IPS-20b (cell line): ENCODE data around the gene TAS2R20.
"Not testable (repeated sequence)": the region's sequence is repeated elsewhere in the genome, so short reads cannot be mapped to it uniquely, and the experiment has no call there.

ENCODE experiments used
- H3K27ac ChIP-seq: one replicate; pipeline ENCODE4 v1.5.1; 2013; ENCODE audit warnings: low read length
- H3K27me3 ChIP-seq: 2 replicates; pipeline ENCODE4 v1.6.1; 2013; ENCODE audit warnings: mild to moderate bottlenecking, low read length, inconsistent platforms; ENCODE audit not compliant: insufficient read depth
- H3K36me3 ChIP-seq: 2 replicates; pipeline ENCODE4 v1.6.1; 2013; ENCODE audit warnings: low read depth, mild to moderate bottlenecking, inconsistent platforms, low read length, moderate library complexity; ENCODE audit not compliant: insufficient read depth
- H3K4me1 ChIP-seq: 2 replicates; pipeline ENCODE4 v1.6.1; 2013; ENCODE audit warnings: mild to moderate bottlenecking, control low read depth, inconsistent platforms, low read length, moderate library complexity; ENCODE audit not compliant: insufficient read depth
- H3K4me3 ChIP-seq: 2 replicates; pipeline ENCODE4 v1.5.1; 2013; ENCODE audit warnings: mild to moderate bottlenecking, low read length, inconsistent platforms
- H3K9ac ChIP-seq: 2 replicates; pipeline ENCODE4 v1.6.1; 2013; ENCODE audit warnings: low read depth, mild to moderate bottlenecking, inconsistent platforms, low read length, moderate library complexity
- H3K9me3 ChIP-seq: 2 replicates; pipeline ENCODE4 v1.6.1; 2013; ENCODE audit warnings: mild to moderate bottlenecking, low read depth, low read length, inconsistent platforms; ENCODE audit not compliant: insufficient read depth

The TAS2R20 gene, protein sequence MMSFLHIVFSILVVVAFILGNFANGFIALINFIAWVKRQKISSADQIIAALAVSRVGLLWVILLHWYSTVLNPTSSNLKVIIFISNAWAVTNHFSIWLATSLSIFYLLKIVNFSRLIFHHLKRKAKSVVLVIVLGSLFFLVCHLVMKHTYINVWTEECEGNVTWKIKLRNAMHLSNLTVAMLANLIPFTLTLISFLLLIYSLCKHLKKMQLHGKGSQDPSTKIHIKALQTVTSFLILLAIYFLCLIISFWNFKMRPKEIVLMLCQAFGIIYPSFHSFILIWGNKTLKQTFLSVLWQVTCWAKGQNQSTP

DNA sequence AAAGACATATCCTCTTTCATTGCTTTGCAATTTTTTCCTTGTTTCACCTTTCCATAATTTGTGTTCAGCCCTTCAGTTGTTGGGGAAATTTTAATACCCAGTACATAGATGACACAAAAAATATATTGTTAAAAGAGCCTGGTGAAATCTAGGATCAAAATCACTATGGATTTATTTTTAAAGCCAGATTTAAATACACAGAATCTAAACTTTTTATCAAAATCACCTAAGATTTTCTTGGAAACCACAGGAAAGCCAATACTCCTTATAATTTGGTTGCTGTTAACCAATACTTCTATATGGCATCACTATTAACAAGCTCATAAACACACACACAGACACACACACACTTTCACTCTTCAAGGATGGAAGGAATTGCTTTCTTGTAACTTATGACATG lies at the start of gene TAS2R20:
Gene TAS2R20, minus strand, starts transcription at position 101 of the 400 bp plus-strand sequence. CDS start 429 bp downstream, outside the sequence.
- Histone ChIP-seq H3K27me3 (no peaks in the 10 kb centered on the region), H3K27ac (no peak within 1 kb of the TSS), H3K9me3 (no peaks in the 10 kb centered on the region; the same call in 1 of the 2 replicates), H3K9ac (no peak within 1 kb of the TSS), H3K36me3 (no peaks in the 10 kb centered on the region), H3K4me3 (no peak within 1 kb of the TSS), H3K4me1 (no peaks in the 10 kb centered on the region)

DNA sequence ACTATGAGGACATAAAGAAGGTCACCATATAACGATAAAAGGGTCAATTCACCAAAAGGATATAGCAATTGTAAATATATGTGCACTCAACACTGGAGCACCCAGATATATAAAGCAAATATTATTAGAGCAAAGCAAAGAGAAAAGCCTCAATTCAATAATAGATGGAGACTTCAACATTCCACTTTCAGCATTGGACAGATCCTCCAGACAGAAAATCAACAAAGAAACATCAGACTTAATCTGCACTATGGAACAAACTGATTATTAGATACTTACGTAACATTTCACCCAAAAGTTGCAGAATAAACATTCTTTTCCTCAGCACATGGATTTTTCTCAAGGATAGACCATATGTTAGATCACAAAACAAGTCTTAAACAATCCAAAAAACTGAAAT lies 43.3 kb upstream of the TAS2R20 start:
- not testable (repeated sequence) for H3K4me3 ChIP-seq, H3K27me3 ChIP-seq, H3K36me3 ChIP-seq, H3K27ac ChIP-seq, H3K4me1 ChIP-seq, H3K9ac ChIP-seq, H3K9me3 ChIP-seq

DNA sequence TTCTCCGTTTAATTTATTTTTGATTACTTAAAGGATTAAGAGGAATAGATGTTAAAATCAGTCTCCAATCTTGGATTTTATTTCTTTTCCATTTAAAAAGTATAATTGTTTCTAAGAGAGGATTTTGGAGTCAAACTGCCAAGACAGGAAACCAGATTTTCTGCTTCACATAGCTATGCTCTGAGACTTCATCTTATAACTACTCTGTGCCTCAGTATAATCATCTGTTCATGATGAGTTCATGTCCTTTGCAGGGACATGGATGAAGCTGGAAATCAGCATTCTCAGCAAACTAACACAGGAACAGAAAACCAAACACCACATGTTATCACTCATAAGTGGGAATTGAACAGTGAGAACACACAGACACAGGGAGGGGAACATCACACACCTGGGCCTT lies 42.1 kb upstream of the TAS2R20 start:
- Histone ChIP-seq H3K27me3 (no peaks in the 10 kb centered on the region), H3K9ac (no peak overlapping the region), H3K27ac (no peak overlapping the region), H3K4me3 (no peak overlapping the region), H3K36me3 (no peaks in the 10 kb centered on the region), H3K4me1 (no peaks in the 10 kb centered on the region), H3K9me3 (no peaks in the 10 kb centered on the region)

DNA sequence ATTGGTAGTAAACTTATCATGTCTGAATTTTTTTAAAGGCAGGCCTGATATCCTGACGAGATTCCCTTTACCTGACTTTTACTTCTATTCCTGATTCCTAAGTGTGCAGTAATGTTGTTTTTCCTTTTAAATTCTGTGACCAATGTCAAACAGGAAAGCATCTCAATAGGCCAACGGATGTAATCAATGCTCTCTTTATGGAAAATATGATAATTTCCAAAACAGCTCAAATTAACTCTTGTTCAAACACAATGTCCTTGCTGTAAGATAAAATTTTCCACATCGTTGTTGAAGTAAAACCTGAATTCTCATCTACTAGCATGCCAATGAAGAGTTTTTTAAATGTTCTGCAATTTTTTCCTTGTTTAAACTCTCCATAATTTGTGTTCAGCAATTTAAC lies 41.1 kb upstream of the TAS2R20 start:
- Histone ChIP-seq H3K9ac (no peak overlapping the region), H3K27me3 (no peaks in the 10 kb centered on the region), H3K4me1 (no peaks in the 10 kb centered on the region)

DNA sequence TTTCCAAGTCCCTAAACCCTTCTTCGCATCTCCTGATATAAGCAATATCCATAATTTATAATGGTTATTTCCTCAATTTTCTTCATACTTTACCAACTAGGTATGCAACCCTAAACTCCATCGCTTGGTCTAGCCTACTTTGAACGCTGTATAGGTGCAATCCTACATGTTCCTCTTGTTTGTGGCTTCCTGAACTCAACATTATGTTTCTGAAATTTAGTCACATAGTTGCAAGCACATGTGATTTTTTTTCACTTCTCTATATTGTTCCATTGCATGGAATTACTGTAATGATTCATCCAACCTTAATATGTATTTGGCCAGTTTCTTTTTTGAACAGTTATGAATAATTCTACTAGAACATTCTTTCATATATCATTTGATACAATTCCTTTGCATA lies 35.9 kb upstream of the TAS2R20 start:
- not testable (repeated sequence) for H3K9me3 ChIP-seq, H3K27ac ChIP-seq, H3K9ac ChIP-seq, H3K4me3 ChIP-seq, H3K36me3 ChIP-seq, H3K27me3 ChIP-seq, H3K4me1 ChIP-seq

More for the DNA sequence above, 41.1 kb upstream of the TAS2R20 start:
- Histone ChIP-seq H3K4me3 (no peak overlapping the region), H3K9me3 (no peaks in the 10 kb centered on the region), H3K27ac (no peak overlapping the region), H3K36me3 (no peaks in the 10 kb centered on the region)

DNA sequence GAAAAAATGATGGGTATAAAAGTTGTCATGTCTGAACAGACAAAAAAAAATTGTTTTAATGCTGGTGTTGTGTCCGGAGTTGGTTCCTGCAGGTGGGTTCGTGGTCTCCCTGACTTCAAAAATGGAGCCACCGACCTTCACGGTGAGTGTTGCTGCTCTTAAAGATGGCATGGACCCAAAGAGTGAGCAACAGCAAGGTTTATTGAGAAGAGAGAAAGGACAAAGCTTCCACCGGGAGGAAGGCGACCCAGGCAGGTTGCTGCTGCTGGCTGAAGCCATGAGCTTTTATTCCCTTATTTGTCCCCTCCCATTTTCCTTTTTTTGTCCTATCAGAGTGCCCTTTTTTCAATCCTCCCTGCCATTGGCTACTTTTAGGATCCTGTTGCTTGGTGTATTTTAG lies 33.2 kb upstream of the TAS2R20 start, which contains the start of gene TAS2R31:
Gene TAS2R31, minus strand, starts transcription at position 101 of the 400 bp plus-strand sequence. Its CDS starts 72 bp downstream, at position 29.
- H3K27me3 ChIP-seq = no peaks in the 10 kb centered on the region
- H3K9me3 ChIP-seq = no peaks in the 10 kb centered on the region

DNA sequence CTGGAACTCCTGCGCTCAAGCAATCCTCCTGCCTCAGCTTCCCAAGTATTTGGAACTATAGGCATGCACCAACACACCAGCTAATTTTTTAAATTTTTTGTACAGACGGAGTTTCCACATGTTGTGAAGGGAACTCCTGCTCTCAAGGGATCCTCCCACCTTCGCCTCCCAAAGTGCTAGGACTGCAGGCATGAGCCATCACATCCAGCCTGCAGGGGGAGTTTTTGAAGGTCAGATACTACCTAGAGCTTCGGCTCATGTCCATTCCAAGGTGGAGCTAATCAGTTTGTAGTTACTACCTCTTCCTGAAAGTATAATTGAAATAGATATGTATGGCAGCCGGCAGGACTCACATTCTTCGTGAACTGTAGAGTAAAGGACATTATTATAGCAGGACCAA lies 28.0 kb upstream of the TAS2R20 start:
- no peaks in the 10 kb centered on the region for H3K27me3 ChIP-seq

More for the DNA sequence above, 33.2 kb upstream of the TAS2R20 start, which contains the start of gene TAS2R31:
- Histone ChIP-seq H3K36me3 (no peaks in the 10 kb centered on the region; the same call in 1 of the 2 replicates), H3K9ac (no peak within 1 kb of the TSS), H3K27ac (no peak within 1 kb of the TSS), H3K4me3 (no peak within 1 kb of the TSS), H3K4me1 (no peaks in the 10 kb centered on the region)

DNA sequence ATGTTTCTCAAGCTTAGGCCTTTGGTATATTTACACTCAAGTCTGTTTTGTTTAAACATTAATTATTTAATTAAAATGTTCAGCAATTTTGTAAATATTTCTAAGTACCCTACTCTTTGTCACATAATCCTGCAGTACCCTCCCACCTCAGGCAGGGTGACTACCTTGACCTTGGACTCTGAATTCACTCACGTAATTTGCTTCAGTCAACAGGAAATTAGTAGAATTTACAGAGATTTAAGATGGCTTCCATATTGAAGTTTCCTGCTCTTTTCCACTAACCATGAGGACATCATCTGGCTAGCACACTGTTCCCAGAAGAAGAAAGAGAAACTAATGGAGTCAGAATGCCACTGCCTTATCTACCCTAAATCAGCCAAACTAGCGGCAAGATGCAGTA lies 25.3 kb upstream of the TAS2R20 start:
- Histone ChIP-seq H3K9ac (no peak overlapping the region), H3K36me3 (no peaks in the 10 kb centered on the region), H3K27me3 (no peaks in the 10 kb centered on the region), H3K4me1 (no peaks in the 10 kb centered on the region), H3K9me3 (no peaks in the 10 kb centered on the region), H3K27ac (no peak overlapping the region), H3K4me3 (no peak overlapping the region)

More for the DNA sequence above, 28.0 kb upstream of the TAS2R20 start:
- Histone ChIP-seq H3K27ac (no peak overlapping the region), H3K9ac (no peak overlapping the region), H3K4me3 (no peak overlapping the region), H3K4me1 (no peaks in the 10 kb centered on the region), H3K36me3 (no peaks in the 10 kb centered on the region), H3K9me3 (no peaks in the 10 kb centered on the region)

DNA sequence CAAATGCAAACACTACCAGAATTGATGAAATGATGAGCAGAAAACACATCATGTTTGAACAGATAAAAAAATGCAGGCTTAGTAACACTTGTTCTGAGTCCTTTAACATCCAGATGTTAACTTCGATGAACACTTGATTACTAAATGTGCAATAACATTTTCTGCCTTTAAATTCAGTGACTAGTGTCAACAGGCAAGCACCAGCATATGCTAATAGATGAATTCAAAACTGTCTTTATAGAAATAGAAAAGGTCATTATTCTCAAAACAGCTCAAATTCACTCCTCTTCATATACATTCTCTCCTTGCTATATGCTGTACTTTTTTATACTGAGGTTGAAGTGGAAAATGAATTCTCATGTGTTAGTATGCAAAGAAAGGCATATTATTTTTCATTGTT lies 24.4 kb upstream of the TAS2R20 start, which contains the start of gene TAS2R19:
Gene TAS2R19, minus strand, starts transcription at position 101 of the 400 bp plus-strand sequence. Its CDS starts 49 bp downstream, at position 52.
- Histone ChIP-seq H3K4me1 (no peaks in the 10 kb centered on the region), H3K27ac (no peak within 1 kb of the TSS), H3K36me3 (no peaks in the 10 kb centered on the region), H3K4me3 (no peak within 1 kb of the TSS), H3K27me3 (no peaks in the 10 kb centered on the region), H3K9ac (no peak within 1 kb of the TSS), H3K9me3 (no peaks in the 10 kb centered on the region)

DNA sequence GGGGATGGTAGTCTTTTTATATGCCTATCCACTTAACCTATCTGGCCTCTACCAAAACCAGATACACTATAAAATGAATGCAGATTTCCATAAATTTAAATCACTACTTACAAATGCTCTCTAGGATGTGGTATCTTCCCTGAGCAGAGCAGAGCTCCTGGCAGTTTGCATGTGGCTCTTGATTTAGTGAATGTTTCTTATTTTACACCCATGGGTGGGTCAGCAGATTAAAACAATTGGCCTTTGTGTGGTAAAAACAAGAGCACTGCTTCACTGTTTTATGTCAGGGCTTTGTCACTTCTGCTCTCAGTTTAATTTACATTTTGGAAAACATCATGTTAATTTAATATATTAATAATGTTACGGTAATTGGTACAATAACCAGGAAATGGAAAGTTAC lies 18.8 kb upstream of the TAS2R20 start:
- no peak overlapping the region for H3K9ac ChIP-seq
- no peak overlapping the region for H3K4me3 ChIP-seq
- peaks cover 8% of the 10 kb centered on the region; the same call in 1 of the 2 replicates for H3K4me1 ChIP-seq
- H3K27me3 ChIP-seq = no peaks in the 10 kb centered on the region
- H3K36me3 ChIP-seq = no peaks in the 10 kb centered on the region
- no peaks in the 10 kb centered on the region for H3K9me3 ChIP-seq
- no peak overlapping the region for H3K27ac ChIP-seq

DNA sequence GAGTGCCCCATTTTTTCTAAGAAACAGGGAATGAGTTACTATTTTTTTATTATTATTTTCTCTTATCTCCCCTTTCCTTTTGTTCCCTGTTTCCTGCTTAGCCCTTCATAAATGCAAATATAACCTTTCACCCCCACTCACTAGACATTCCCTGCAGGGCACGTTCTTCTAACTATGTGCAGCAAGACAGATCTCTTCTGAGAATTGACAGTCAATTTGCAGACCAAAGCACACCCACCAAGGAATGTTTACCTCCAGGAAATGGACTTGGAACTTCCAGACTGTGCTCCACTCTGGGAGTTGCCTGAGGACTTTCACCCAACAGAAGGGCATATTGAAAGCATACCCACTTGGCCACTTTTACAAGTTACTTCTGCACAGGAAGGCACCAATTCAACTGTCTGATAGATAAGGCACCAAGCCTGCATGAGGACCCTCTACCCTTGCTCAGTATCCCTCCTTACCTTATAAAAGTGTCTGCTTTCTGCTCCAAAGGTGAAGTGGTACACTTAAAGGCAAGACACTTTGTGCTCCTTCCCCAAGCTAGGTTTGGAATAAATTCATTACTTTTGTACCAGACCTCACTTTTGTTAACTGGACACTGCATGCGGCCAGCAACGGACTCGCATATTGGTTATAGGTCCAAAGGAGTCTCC lies 17.8 kb upstream of the TAS2R20 start:
- no peaks in the 10 kb centered on the region for H3K9me3 ChIP-seq
- H3K36me3 ChIP-seq = no peaks in the 10 kb centered on the region
- H3K4me1 ChIP-seq = peaks cover 8% of the 10 kb centered on the region; the same call in 1 of the 2 replicates
- H3K27me3 ChIP-seq = no peaks in the 10 kb centered on the region
- H3K4me3 ChIP-seq = no peak overlapping the region
- no peak overlapping the region for H3K9ac ChIP-seq
- no peak overlapping the region for H3K27ac ChIP-seq

DNA sequence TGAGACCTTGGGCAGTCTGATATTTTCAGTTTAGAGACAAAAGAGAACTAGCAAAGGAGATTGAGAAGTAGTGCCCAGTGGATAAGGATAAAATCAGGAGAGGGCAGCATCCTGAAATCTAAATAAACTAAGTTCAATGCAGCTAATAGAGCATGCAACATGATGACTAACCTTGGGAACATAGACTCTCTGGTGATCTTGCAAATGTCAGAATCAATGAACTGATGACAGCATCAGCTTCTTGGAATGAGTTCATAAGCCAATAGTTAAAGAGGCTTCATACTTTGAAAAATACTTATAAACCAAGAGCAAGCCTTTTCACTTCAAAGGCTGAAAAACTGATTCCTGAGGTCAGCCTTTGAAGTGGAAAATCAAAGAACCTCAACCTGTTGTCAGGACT lies 16.1 kb upstream of the TAS2R20 start:
- no peak overlapping the region for H3K4me3 ChIP-seq
- H3K4me1 ChIP-seq = peaks cover 8% of the 10 kb centered on the region; the same call in 1 of the 2 replicates
- no peaks in the 10 kb centered on the region for H3K36me3 ChIP-seq
- no peaks in the 10 kb centered on the region for H3K27me3 ChIP-seq
- no peak overlapping the region for H3K27ac ChIP-seq
- H3K9me3 ChIP-seq = no peaks in the 10 kb centered on the region
- H3K9ac ChIP-seq = no peak overlapping the region
